ENCODE results near the gene MEPE. TPM values are rescaled to one million over a fixed set of nuclear protein-coding genes. Genes with fewer than 3 reads are reported as not detected.
"Not testable (repeated sequence)": the region's sequence is repeated elsewhere in the genome, so short reads cannot be mapped to it uniquely, and the experiment has no call there.

Gene MEPE
- total and polyA plus RNA-seq, 4 donors = 0.06 to 1.4 (median 0.21) TPM; not detected in 1

DNA sequence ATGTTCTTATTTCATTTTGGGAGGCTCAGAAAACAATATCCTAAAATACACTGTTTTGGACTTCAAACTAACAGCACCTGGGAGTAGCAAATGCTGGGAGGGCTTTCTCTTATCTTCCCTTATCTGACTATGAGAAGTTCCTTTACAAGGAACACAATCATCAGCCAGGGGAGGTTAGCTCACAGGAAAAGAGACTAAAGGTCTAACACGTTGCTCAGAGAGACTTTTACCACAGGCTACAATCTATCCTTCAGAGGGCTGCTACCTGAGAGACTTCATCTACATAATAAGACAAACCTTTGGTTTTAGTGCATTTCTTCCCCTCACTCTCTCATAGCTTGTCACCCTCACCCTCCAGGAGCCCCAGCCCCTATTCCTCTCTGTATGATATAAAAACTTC lies 35.8 kb downstream of the MEPE start:
- H3K9me3 ChIP-seq (ENCODE audit: control insufficient read depth, insufficient read depth, low read length) = no peaks in the 10 kb centered on the region
- no peaks in the 10 kb centered on the region for H3K4me1 ChIP-seq (ENCODE audit: control insufficient read depth, insufficient read depth, low read length)
- WGBS (ENCODE audit: insufficient coverage) = 75% methylated on average over 1 of the region's 1 CpG
- H3K27me3 ChIP-seq (ENCODE audit: control insufficient read depth, insufficient read depth, low read length) = no peaks in the 10 kb centered on the region
- no peak for DNase-seq (ENCODE audit: low read depth in 4 of 6, low spot score in 6 of 6)
- no peak overlapping the region for H3K27ac ChIP-seq (ENCODE audit: low read depth, low read length)
- H3K36me3 ChIP-seq (ENCODE audit: control insufficient read depth, insufficient read depth, low read length) = no peaks in the 10 kb centered on the region
- no peak overlapping the region for H3K4me3 ChIP-seq (ENCODE audit: low read depth, low read length)

DNA sequence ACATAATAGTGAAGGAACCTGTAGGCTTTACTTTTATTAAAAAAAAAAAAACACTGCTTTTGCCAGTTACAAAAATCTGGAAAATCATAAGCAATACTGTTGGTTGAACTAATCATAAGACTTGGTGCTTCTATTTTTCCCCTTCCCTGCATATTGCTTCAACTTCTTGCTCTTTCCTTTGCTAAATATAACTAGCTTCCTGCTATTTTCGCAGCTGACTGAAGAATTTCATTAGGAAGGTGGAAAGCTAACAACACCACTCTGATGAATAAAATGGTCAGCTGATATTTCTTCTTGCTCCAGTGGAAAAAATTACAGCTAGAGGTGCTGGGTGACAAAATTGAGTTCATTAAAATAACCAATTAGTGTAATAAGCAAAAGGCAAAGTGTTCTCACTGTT lies 39.3 kb downstream of the MEPE start:
- Histone ChIP-seq H3K4me3 (ENCODE audit: low read depth, low read length) (no peak overlapping the region), H3K36me3 (ENCODE audit: control insufficient read depth, insufficient read depth, low read length) (no peaks in the 10 kb centered on the region), H3K9me3 (ENCODE audit: control insufficient read depth, insufficient read depth, low read length) (no peaks in the 10 kb centered on the region), H3K27ac (ENCODE audit: low read depth, low read length) (no peak overlapping the region), H3K27me3 (ENCODE audit: control insufficient read depth, insufficient read depth, low read length) (no peaks in the 10 kb centered on the region), H3K4me1 (ENCODE audit: control insufficient read depth, insufficient read depth, low read length) (no peaks in the 10 kb centered on the region)
- peak in 1 of 6 donors; percentile 50 for DNase-seq (ENCODE audit: low read depth in 4 of 6, low spot score in 6 of 6)
- no CpG with 5 or more reads among the region's 1 CpG for WGBS (ENCODE audit: insufficient coverage)

DNA sequence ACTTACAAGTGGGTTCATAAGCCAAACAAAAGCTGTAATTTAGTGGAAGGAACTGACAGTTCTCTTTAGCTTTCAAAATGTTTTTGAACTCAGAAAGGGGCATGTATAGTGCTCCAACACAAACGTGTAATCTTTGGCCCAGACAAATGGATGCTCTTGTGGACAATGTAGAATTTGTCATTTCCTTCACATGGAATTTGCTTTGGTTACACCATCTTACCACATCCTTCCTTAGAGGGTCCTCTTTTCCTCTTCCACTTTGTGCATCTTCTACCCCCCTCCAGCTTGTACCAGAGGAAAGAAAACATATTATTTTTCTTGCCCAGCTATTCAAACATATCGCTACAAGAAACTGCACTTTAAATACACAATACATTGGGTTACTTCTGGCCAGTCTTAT lies 42.4 kb downstream of the MEPE start:
- no peaks in the 10 kb centered on the region for H3K4me1 ChIP-seq (ENCODE audit: control insufficient read depth, insufficient read depth, low read length)
- H3K9me3 ChIP-seq (ENCODE audit: control insufficient read depth, insufficient read depth, low read length) = no peaks in the 10 kb centered on the region
- DNase-seq (ENCODE audit: low read depth in 4 of 6, low spot score in 6 of 6) = no peak
- H3K4me3 ChIP-seq (ENCODE audit: low read depth, low read length) = no peak overlapping the region
- no peak overlapping the region for H3K27ac ChIP-seq (ENCODE audit: low read depth, low read length)
- no peaks in the 10 kb centered on the region for H3K27me3 ChIP-seq (ENCODE audit: control insufficient read depth, insufficient read depth, low read length)
- no peaks in the 10 kb centered on the region for H3K36me3 ChIP-seq (ENCODE audit: control insufficient read depth, insufficient read depth, low read length)
- WGBS (ENCODE audit: insufficient coverage) = 65% methylated on average over 2 of the region's 2 CpGs

- H3K4me3 ChIP-seq (ENCODE audit: low read depth, low read length) = no peak overlapping the region
- H3K4me1 ChIP-seq (ENCODE audit: control insufficient read depth, insufficient read depth, low read length) = no peaks in the 10 kb centered on the region
- H3K27ac ChIP-seq (ENCODE audit: low read depth, low read length) = no peak overlapping the region
- H3K36me3 ChIP-seq (ENCODE audit: control insufficient read depth, insufficient read depth, low read length) = no peaks in the 10 kb centered on the region
- no CpG with 5 or more reads among the region's 1 CpG for WGBS (ENCODE audit: insufficient coverage)
- H3K9me3 ChIP-seq (ENCODE audit: control insufficient read depth, insufficient read depth, low read length) = no peaks in the 10 kb centered on the region
- DNase-seq (ENCODE audit: low read depth in 4 of 6, low spot score in 6 of 6) = no peak
- no peaks in the 10 kb centered on the region for H3K27me3 ChIP-seq (ENCODE audit: control insufficient read depth, insufficient read depth, low read length)
These were observed 47.3 kb downstream of the MEPE start for GRCh38 chr4:87880106-87880505.

DNA sequence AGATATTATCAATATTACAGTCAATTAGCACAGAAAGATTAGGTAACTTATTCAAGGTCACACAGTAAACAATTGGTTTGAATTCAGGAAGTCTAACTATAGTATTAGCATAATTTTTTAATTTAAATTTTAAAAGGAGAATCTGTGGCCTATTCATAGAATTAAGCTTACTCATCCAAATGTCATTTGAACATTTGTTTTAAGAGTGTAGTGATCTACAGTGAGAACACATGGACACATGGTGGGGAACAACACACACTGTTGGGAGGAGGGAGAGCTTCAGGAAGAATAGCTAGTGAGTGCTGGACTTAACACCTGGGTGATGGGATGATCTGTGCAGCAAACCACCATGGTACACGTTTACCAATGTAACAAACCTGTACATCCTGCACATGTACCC lies 48.3 kb downstream of the MEPE start:
- no peaks in the 10 kb centered on the region for H3K27me3 ChIP-seq (ENCODE audit: control insufficient read depth, insufficient read depth, low read length)
- H3K4me1 ChIP-seq (ENCODE audit: control insufficient read depth, insufficient read depth, low read length) = no peaks in the 10 kb centered on the region
- DNase-seq (ENCODE audit: low read depth in 4 of 6, low spot score in 6 of 6) = no peak
- no peak overlapping the region for H3K4me3 ChIP-seq (ENCODE audit: low read depth, low read length)
- H3K9me3 ChIP-seq (ENCODE audit: control insufficient read depth, insufficient read depth, low read length) = no peaks in the 10 kb centered on the region
- WGBS (ENCODE audit: insufficient coverage) = no CpG with 5 or more reads among the region's 1 CpG
- no peak overlapping the region for H3K27ac ChIP-seq (ENCODE audit: low read depth, low read length)
- H3K36me3 ChIP-seq (ENCODE audit: control insufficient read depth, insufficient read depth, low read length) = no peaks in the 10 kb centered on the region

GRCh38 chr4:87882321-87882720 lies 49.6 kb downstream of the MEPE start:
- no peak for DNase-seq (ENCODE audit: low read depth in 4 of 6, low spot score in 6 of 6)
- 88% methylated on average over 1 of the region's 1 CpG for WGBS (ENCODE audit: insufficient coverage)
- H3K4me3 ChIP-seq (ENCODE audit: low read depth, low read length) = no peak overlapping the region
- H3K27ac ChIP-seq (ENCODE audit: low read depth, low read length) = no peak overlapping the region
- no peaks in the 10 kb centered on the region for H3K9me3 ChIP-seq (ENCODE audit: control insufficient read depth, insufficient read depth, low read length)
- H3K36me3 ChIP-seq (ENCODE audit: control insufficient read depth, insufficient read depth, low read length) = no peaks in the 10 kb centered on the region
- no peaks in the 10 kb centered on the region for H3K27me3 ChIP-seq (ENCODE audit: control insufficient read depth, insufficient read depth, low read length)
- no peaks in the 10 kb centered on the region for H3K4me1 ChIP-seq (ENCODE audit: control insufficient read depth, insufficient read depth, low read length)

GRCh38 chr4:87882861-87883260 lies 50.1 kb downstream of the MEPE start:
- no peaks in the 10 kb centered on the region for H3K36me3 ChIP-seq (ENCODE audit: control insufficient read depth, insufficient read depth, low read length)
- no peak overlapping the region for H3K4me3 ChIP-seq (ENCODE audit: low read depth, low read length)
- H3K27ac ChIP-seq (ENCODE audit: low read depth, low read length) = no peak overlapping the region
- WGBS (ENCODE audit: insufficient coverage) = no CpG with 5 or more reads among the region's 2 CpGs
- DNase-seq (ENCODE audit: low read depth in 4 of 6, low spot score in 6 of 6) = no peak
- no peaks in the 10 kb centered on the region for H3K27me3 ChIP-seq (ENCODE audit: control insufficient read depth, insufficient read depth, low read length)
- H3K9me3 ChIP-seq (ENCODE audit: control insufficient read depth, insufficient read depth, low read length) = no peaks in the 10 kb centered on the region
- no peaks in the 10 kb centered on the region for H3K4me1 ChIP-seq (ENCODE audit: control insufficient read depth, insufficient read depth, low read length)

DNA sequence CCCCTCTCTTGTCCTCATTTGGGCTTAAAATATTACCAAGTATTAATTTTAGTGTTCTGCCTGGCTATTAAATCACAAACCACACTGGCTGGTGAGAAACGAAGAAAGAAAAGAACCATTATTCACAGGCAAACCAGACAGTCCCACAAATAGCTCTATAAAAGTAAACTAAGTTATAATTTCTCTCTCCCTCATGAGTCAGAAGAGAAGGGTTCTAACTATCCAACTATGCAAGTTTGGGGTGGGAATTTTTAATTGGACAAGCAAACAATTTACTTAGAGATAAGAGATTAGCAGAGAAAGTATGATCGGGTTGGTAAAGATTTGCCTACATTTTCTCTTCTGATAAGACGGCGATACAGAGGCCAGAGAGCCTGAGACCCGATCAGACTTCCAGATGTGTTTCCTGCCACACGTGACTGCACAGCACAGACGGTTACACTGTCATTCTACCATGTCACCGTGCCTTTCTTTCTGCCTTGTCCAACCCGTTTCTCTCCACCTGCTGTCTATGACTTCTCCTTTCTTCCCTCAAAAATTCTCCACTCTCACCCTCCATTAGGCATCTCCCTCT lies 52.3 kb downstream of the MEPE start:
- Histone ChIP-seq H3K36me3 (ENCODE audit: control insufficient read depth, insufficient read depth, low read length) (no peaks in the 10 kb centered on the region), H3K9me3 (ENCODE audit: control insufficient read depth, insufficient read depth, low read length) (no peaks in the 10 kb centered on the region), H3K27me3 (ENCODE audit: control insufficient read depth, insufficient read depth, low read length) (no peaks in the 10 kb centered on the region), H3K4me1 (ENCODE audit: control insufficient read depth, insufficient read depth, low read length) (no peaks in the 10 kb centered on the region), H3K4me3 (ENCODE audit: low read depth, low read length) (no peak overlapping the region), H3K27ac (ENCODE audit: low read depth, low read length) (no peak overlapping the region)
- DNase-seq (ENCODE audit: low read depth in 4 of 6, low spot score in 6 of 6) = no peak
- 89% methylated on average over 8 of the region's 9 CpGs for WGBS (ENCODE audit: insufficient coverage)

DNA sequence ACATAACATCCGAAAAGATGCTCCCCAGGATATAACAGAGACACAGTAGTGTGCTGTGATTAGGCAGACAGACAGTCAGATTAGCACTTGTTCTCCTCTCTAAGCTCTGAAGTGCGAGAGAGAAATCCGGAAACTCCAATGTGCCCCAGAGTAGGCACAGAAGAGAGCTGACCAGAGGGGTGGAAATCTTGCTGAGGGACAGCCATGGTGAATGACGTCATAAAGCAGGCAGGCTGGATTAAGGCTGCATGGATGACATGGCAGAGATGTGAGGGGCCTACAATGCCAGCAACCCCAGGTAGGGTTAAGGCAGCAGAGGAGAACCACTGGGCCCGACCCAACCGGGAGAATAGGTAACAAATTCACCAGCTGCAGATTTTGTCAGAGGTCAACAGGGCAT lies 53.3 kb downstream of the MEPE start:
- Histone ChIP-seq H3K36me3 (ENCODE audit: control insufficient read depth, insufficient read depth, low read length) (no peaks in the 10 kb centered on the region), H3K27ac (ENCODE audit: low read depth, low read length) (no peak overlapping the region), H3K27me3 (ENCODE audit: control insufficient read depth, insufficient read depth, low read length) (no peaks in the 10 kb centered on the region), H3K9me3 (ENCODE audit: control insufficient read depth, insufficient read depth, low read length) (no peaks in the 10 kb centered on the region), H3K4me1 (ENCODE audit: control insufficient read depth, insufficient read depth, low read length) (no peaks in the 10 kb centered on the region), H3K4me3 (ENCODE audit: low read depth, low read length) (no peak overlapping the region)
- DNase-seq (ENCODE audit: low read depth in 4 of 6, low spot score in 6 of 6) = no peak
- 88% methylated on average over 5 of the region's 6 CpGs for WGBS (ENCODE audit: insufficient coverage)

- H3K27me3 ChIP-seq (ENCODE audit: control insufficient read depth, insufficient read depth, low read length); H3K27ac ChIP-seq (ENCODE audit: low read depth, low read length); DNase-seq (ENCODE audit: low read depth in 4 of 6, low spot score in 6 of 6); H3K9me3 ChIP-seq (ENCODE audit: control insufficient read depth, insufficient read depth, low read length); H3K36me3 ChIP-seq (ENCODE audit: control insufficient read depth, insufficient read depth, low read length); H3K4me1 ChIP-seq (ENCODE audit: control insufficient read depth, insufficient read depth, low read length); H3K4me3 ChIP-seq (ENCODE audit: low read depth, low read length): not testable (repeated sequence)
These were observed 58.0 kb downstream of the MEPE start for GRCh38 chr4:87890753-87891152.
